DOHH2 (cell line): Measurements from ENCODE around the gene APOBEC2.

Experiments used
- H3F3A ChIP-seq: fragments of 200-600 bp; sonication (generic), shearing (Covaris generic); 2 replicates; pipeline ENCODE4 v1.6.0; 2016; ENCODE audit warnings: antibody characterized with exemption, mild to moderate bottlenecking; ENCODE audit not compliant: control insufficient read depth, insufficient read depth
- H3K27ac ChIP-seq: fragments of 200-600 bp; sonication (generic); 2 replicates; pipeline ENCODE4 v1.5.1; 2014; ENCODE audit warnings: low read depth, mild to moderate bottlenecking, low read length, moderate library complexity
- H3K27me3 ChIP-seq: fragments of 200-600 bp; sonication (generic); 2 replicates; pipeline ENCODE4 v1.6.1; 2014; ENCODE audit warnings: mild to moderate bottlenecking, low read length, mixed read lengths; ENCODE audit not compliant: control insufficient read depth
- H3K36me3 ChIP-seq: fragments of 200-600 bp; sonication (generic); 2 replicates; pipeline ENCODE4 v1.6.1; 2014; ENCODE audit warnings: mild to moderate bottlenecking, low read length, moderate library complexity, mixed read lengths; ENCODE audit not compliant: control insufficient read depth
- H3K4me1 ChIP-seq: fragments of 200-600 bp; sonication (generic); 2 replicates; pipeline ENCODE4 v1.6.1; 2014; ENCODE audit warnings: mild to moderate bottlenecking, low read length, mixed read lengths; ENCODE audit not compliant: control insufficient read depth
- H3K4me2 ChIP-seq: fragments of 200-600 bp; sonication (generic); 2 replicates; pipeline ENCODE4 v1.6.0; 2014; ENCODE audit warnings: mild to moderate bottlenecking, low read length, moderate library complexity
- H3K4me3 ChIP-seq: fragments of 200-600 bp; sonication (generic); 2 replicates; pipeline ENCODE4 v1.5.1; 2014; ENCODE audit warnings: mild to moderate bottlenecking, low read length, mixed read lengths
- H3K79me2 ChIP-seq: fragments of 200-600 bp; sonication (generic); 2 replicates; pipeline ENCODE4 v1.6.1; 2014; ENCODE audit warnings: mild to moderate bottlenecking, low read length, mixed read lengths; ENCODE audit not compliant: control insufficient read depth
- H3K9me2 ChIP-seq: fragments of 200-600 bp; sonication (generic); replicated peaks from 2 replicates; pipeline ENCODE4 v1.6.1; 2014; ENCODE audit warnings: mild to moderate bottlenecking, low read length, mixed read lengths; ENCODE audit not compliant: control insufficient read depth
- H3K9me3 ChIP-seq: fragments of 200-600 bp; sonication (generic); 2 replicates; pipeline ENCODE4 v1.6.1; 2014; ENCODE audit warnings: antibody characterized with exemption, low read length, mixed read lengths; ENCODE audit not compliant: control insufficient read depth, insufficient read depth
- H4K20me1 ChIP-seq: fragments of 200-600 bp; sonication (generic); 2 replicates; pipeline ENCODE4 v1.6.0; 2014; ENCODE audit warnings: low read depth, mild to moderate bottlenecking, antibody characterized with exemption, low read length, moderate library complexity; ENCODE audit not compliant: control insufficient read depth, insufficient read depth
- CTCF ChIP-seq: fragments of 200-600 bp; sonication (generic); IDR thresholded peaks from one replicate; pipeline ENCODE4 v1.5.1; 2014; ENCODE audit warnings: antibody characterized with exemption, mild to moderate bottlenecking, low read depth, low read length; ENCODE audit not compliant: poor library complexity, severe bottlenecking
- EZH2phosphoT487 ChIP-seq: fragments of 200-600 bp; sonication (generic); IDR thresholded peaks from 2 replicates; pipeline ENCODE4 v1.6.1; 2017; ENCODE audit warnings: borderline replicate concordance, mild to moderate bottlenecking, antibody characterized with exemption, low read length, moderate library complexity, mixed read lengths

Gene APOBEC2

GRCh38 chr6:41065550-41066026, 12.6 kb downstream of the APOBEC2 start:
- Histone ChIP-seq H3F3A (0 out of 2 replicates have a peak, but pooled peaks cover 5% of the 10 kb centered on the region), H3K27ac (no peak overlapping the region), H3K4me3 (no peak overlapping the region), H3K36me3 (peaks cover 66% of the 10 kb centered on the region), H4K20me1 (no peaks in the 10 kb centered on the region), H3K9me2 (no peaks in the 10 kb centered on the region), H3K9me3 (no peaks in the 10 kb centered on the region), H3K27me3 (no peaks in the 10 kb centered on the region), H3K4me2 (no peak overlapping the region), H3K4me1 (peaks cover 2% of the 10 kb centered on the region), H3K79me2 (peaks cover 2% of the 10 kb centered on the region)
- no peak for TF ChIP-seq EZH2phosphoT487
- no peak for TF ChIP-seq CTCF

GRCh38 chr6:41066867-41067304, 13.9 kb downstream of the APOBEC2 start:
- peaks cover 6% of the 10 kb centered on the region; the same call in 1 of the 2 replicates for H3F3A ChIP-seq

GRCh38 chr6:41071501-41071922, 18.5 kb downstream of the APOBEC2 start:
- peaks cover 47% of the 10 kb centered on the region for H3K79me2 ChIP-seq
- H3K4me1 ChIP-seq = peaks cover 35% of the 10 kb centered on the region
- H3K4me3 ChIP-seq = peak overlapping the region; percentile 93
- H3K9me3 ChIP-seq = no peaks in the 10 kb centered on the region
- peak overlapping the region; percentile 84 for H3K4me2 ChIP-seq
- peaks cover 7% of the 10 kb centered on the region for H4K20me1 ChIP-seq
- TF ChIP-seq CTCF = no peak
- TF ChIP-seq EZH2phosphoT487 = no peak
- H3K27me3 ChIP-seq = no peaks in the 10 kb centered on the region
- H3K27ac ChIP-seq = peak overlapping the region; percentile 94
- peaks cover 75% of the 10 kb centered on the region for H3K36me3 ChIP-seq
- peaks cover 16% of the 10 kb centered on the region for H3F3A ChIP-seq
- H3K9me2 ChIP-seq = no peaks in the 10 kb centered on the region

More at GRCh38 chr6:41066867-41067304, 13.9 kb downstream of the APOBEC2 start:
- Histone ChIP-seq H4K20me1 (no peaks in the 10 kb centered on the region), H3K79me2 (peaks cover 12% of the 10 kb centered on the region), H3K36me3 (peaks cover 72% of the 10 kb centered on the region), H3K4me1 (peaks cover 8% of the 10 kb centered on the region), H3K4me3 (no peak overlapping the region), H3K27ac (no peak overlapping the region), H3K9me3 (no peaks in the 10 kb centered on the region), H3K9me2 (no peaks in the 10 kb centered on the region), H3K4me2 (no peak overlapping the region), H3K27me3 (no peaks in the 10 kb centered on the region)
- TF ChIP-seq EZH2phosphoT487 = no peak
- TF ChIP-seq CTCF = peak; percentile 81
